Measurements from ENCODE around the gene SCML1. TPM values are rescaled to one million over a fixed set of nuclear protein-coding genes. Genes with fewer than 3 reads are reported as not detected.

SCML1 gene, protein sequence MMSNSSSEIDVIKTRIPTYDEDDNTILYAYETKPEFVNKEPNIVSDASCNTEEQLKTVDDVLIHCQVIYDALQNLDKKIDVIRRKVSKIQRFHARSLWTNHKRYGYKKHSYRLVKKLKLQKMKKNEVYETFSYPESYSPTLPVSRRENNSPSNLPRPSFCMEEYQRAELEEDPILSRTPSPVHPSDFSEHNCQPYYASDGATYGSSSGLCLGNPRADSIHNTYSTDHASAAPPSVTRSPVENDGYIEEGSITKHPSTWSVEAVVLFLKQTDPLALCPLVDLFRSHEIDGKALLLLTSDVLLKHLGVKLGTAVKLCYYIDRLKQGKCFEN
- total RNA-seq = 8.5 TPM in 2 replicates

DNA sequence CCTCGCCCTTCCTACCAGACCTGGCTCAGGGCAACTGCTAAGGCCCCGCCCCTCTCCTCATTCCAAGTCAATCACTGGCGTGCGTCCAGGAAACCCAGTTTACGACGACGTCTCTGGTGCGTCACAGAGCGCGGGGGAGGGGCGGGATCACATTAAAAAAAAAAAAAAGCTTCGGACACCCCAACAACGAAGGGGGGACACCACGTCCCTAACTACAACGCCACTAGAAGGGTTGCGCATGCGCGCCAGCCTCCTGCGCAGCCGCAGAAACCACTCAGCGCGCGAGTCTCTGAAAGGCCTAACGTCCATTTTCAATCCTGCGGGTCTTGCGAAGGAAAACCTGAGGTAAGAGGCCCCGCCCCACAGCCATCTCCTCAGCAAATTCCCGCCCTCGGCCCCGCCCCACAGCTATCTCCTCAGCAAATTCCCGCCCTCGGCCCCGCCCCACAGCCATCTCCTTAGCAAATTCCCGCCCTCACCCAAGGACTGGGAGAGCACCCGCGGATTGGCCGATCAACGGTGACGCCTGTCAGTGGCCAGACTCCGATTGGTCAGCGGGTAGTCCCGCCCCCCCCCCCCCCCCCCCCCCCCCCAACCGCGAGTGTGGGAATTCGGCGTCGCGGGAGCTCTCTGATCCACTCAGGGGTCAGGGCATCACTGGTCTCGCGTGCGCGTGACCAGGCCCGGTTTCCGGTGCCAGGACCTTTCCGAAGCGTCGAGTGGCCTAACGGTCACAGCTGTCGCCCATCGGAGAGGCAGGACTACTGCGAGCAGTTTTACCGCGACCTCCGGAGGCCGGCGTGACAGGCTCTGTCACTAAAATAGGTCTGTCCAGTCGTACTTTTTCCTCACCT lies at the start of gene SCML1:
SCML1 (plus strand) TSS at position 638 of the 854 bp plus-strand sequence. CDS start 6,694 bp downstream, outside the sequence.

Other genes with a start within 250 kb of the SCML1 start
- gene RAI2, start 123.8 kb downstream of the SCML1 start, total RNA-seq = 0.76 and 2.0 TPM in 2 replicates